ENCODE data around the gene ENDOD1. TPM values are rescaled to one million over a fixed set of nuclear protein-coding genes. Genes with fewer than 3 reads are reported as not detected.

The ENDOD1 gene
- total RNA-seq, 1 experiment from 2014 or later: 8.1 TPM

GRCh38 chr11:95150956-95151684 lies 61.5 kb downstream of the ENDOD1 start:
- peak; percentile 93 to 94 for DNase-seq
- Histone ChIP-seq H3K4me1 (replicated peaks; ENCODE audit: insufficient read depth) (peaks cover 31% of the 10 kb centered on the region), H3K36me3 (ENCODE audit: low read depth) (no peaks in the 10 kb centered on the region), H4K20me1 (ENCODE audit: insufficient read depth) (no peaks in the 10 kb centered on the region), H3K79me2 (ENCODE audit: low read depth) (no peaks in the 10 kb centered on the region), H3F3A (ENCODE audit: insufficient read depth, low read depth) (peaks cover 28% of the 10 kb centered on the region), H3K27me3 (ENCODE audit: insufficient read depth, low read depth) (no peaks in the 10 kb centered on the region), H3K27ac (peak overlapping the region; percentile 60), H3K4me3 (peak overlapping the region; percentile 67), H2AFZ (peak overlapping the region; percentile 92), H3K9me3 (ENCODE audit: insufficient read depth, low read depth) (no peaks in the 10 kb centered on the region), H3K4me2 (peak overlapping the region; percentile 85), H3K9me2 (ENCODE audit: insufficient read depth) (no peaks in the 10 kb centered on the region)
- BruUV-seq (replicated peaks): no TSS peak
- ChIA-PET POLR2A (ENCODE audit: unreplicated experiment) (interaction anchor here (0.6 to 1.0 kb wide), 3 partner anchors 18 to 615 kb away, joined by 3 to 5 read pairs (median 4); no protein-coding TSS in a partner anchor), CTCF (interaction anchor here (0.9 to 1.3 kb wide), 3 partner anchors 83 to 554 kb away, joined by 3 to 9 read pairs (median 6); partner anchors contain the start of genes CWC15 and KDM4D)
- TF ChIP-seq EZH2 (IDR thresholded peaks at IDR 0.05; ENCODE audit: low read depth) (no peak), CTCF (conservative IDR thresholded peaks at IDR 0.05) (no peak; the same call in 1 of the 2 replicates)
- intact Hi-C loops (cut with micrococcal nuclease; ENCODE audit: unreplicated experiment): loop anchor here (1.0 to 5.0 kb wide), 9 partner anchors 32 to 1276 kb away; partner anchors contain the start of genes CWC15, ENDOD1, KDM4D and SESN3

- ChIA-PET CTCF (interaction anchor here (0.9 to 1.3 kb wide), 2 partner anchors 45 to 85 kb away, joined by 4 to 5 read pairs; no protein-coding TSS in a partner anchor), POLR2A (ENCODE audit: unreplicated experiment) (no interaction called here)
- no peak for DNase-seq
- H3K36me3 ChIP-seq (ENCODE audit: low read depth): no peaks in the 10 kb centered on the region
- H3K4me3 ChIP-seq: no peak overlapping the region
- H3K27me3 ChIP-seq (ENCODE audit: insufficient read depth, low read depth): no peaks in the 10 kb centered on the region
- H3K9me3 ChIP-seq (ENCODE audit: insufficient read depth, low read depth): no peaks in the 10 kb centered on the region
- no peak overlapping the region for H3K4me2 ChIP-seq
- H2AFZ ChIP-seq: no peak overlapping the region
- H3F3A ChIP-seq (ENCODE audit: insufficient read depth, low read depth): peaks cover 22% of the 10 kb centered on the region
- intact Hi-C loops (cut with micrococcal nuclease; ENCODE audit: unreplicated experiment): loop anchor here (2.0 to 5.0 kb wide), 3 partner anchors 46 to 1274 kb away; no protein-coding TSS in a partner anchor
- H3K79me2 ChIP-seq (ENCODE audit: low read depth): no peaks in the 10 kb centered on the region
- H3K9me2 ChIP-seq (ENCODE audit: insufficient read depth): no peaks in the 10 kb centered on the region
- H3K4me1 ChIP-seq (replicated peaks; ENCODE audit: insufficient read depth): peaks cover 19% of the 10 kb centered on the region
- TF ChIP-seq EZH2 (IDR thresholded peaks at IDR 0.05; ENCODE audit: low read depth) (no peak), CTCF (conservative IDR thresholded peaks at IDR 0.05) (no peak)
- no TSS peak for BruUV-seq (replicated peaks)
- no peaks in the 10 kb centered on the region for H4K20me1 ChIP-seq (ENCODE audit: insufficient read depth)
- H3K27ac ChIP-seq: no peak overlapping the region
These were observed 63.5 kb downstream of the ENDOD1 start for GRCh38 chr11:95152876-95153856.

GRCh38 chr11:95153857-95154246 lies 64.2 kb downstream of the ENDOD1 start:
- Histone ChIP-seq H3K4me2 (no peak overlapping the region), H3K79me2 (ENCODE audit: low read depth) (no peaks in the 10 kb centered on the region), H3K36me3 (ENCODE audit: low read depth) (no peaks in the 10 kb centered on the region), H2AFZ (no peak overlapping the region), H3K27ac (no peak overlapping the region), H3K9me3 (ENCODE audit: insufficient read depth, low read depth) (no peaks in the 10 kb centered on the region), H3K4me1 (replicated peaks; ENCODE audit: insufficient read depth) (peaks cover 19% of the 10 kb centered on the region), H3K4me3 (no peak overlapping the region), H3K9me2 (ENCODE audit: insufficient read depth) (no peaks in the 10 kb centered on the region), H3F3A (ENCODE audit: insufficient read depth, low read depth) (peaks cover 16% of the 10 kb centered on the region), H4K20me1 (ENCODE audit: insufficient read depth) (no peaks in the 10 kb centered on the region), H3K27me3 (ENCODE audit: insufficient read depth, low read depth) (no peaks in the 10 kb centered on the region)
- BruUV-seq (replicated peaks): no TSS peak
- CTCF ChIA-PET: interaction anchor here (1.5 kb wide), 1 partner anchor 1271 kb away, joined by 4 read pairs; no protein-coding TSS in a partner anchor
- TF ChIP-seq CTCF (conservative IDR thresholded peaks at IDR 0.05): no peak
- no peak for TF ChIP-seq EZH2 (IDR thresholded peaks at IDR 0.05; ENCODE audit: low read depth)
- intact Hi-C loops (cut with micrococcal nuclease; ENCODE audit: unreplicated experiment): loop anchor here (2.0 to 5.0 kb wide), 3 partner anchors 47 to 1273 kb away; no protein-coding TSS in a partner anchor
- POLR2A ChIA-PET (ENCODE audit: unreplicated experiment): no interaction called here
- no peak for DNase-seq

Data from PC-9 (cell line).